GM12878 (cell line): ENCODE results near the gene HS1BP3. TPM values are rescaled to one million over a fixed set of nuclear protein-coding genes. Genes with fewer than 3 reads are reported as not detected.

Experiments used
- ATAC-seq: fragments of 200-7000 bp; cut with Tn5 transposase; 3 replicates; pipeline ENCODE4 v1.9.1; 2020; ENCODE audit warnings: mild to moderate bottlenecking, moderate library complexity
- BruUV-seq: library from RNA; stranded (reverse); fragments of 400-500 nt; replicated peaks from 2 replicates; lab custom pipeline; 2021; lab: Mats Ljungman, UMichigan
- CTCF ChIA-PET: fragments of 300-600 bp; sonication (Branson Sonifier 250); formaldehyde crosslinking; extraction: SDS; loops from one replicate; lab custom pipeline; 2021; ENCODE audit warnings: inconsistent platforms; lab: Yijun Ruan, JAX
- POLR2A ChIA-PET: fragments of 350-600 bp; formaldehyde crosslinking; extraction: SDS; loops from one replicate; lab custom pipeline; 2021; ENCODE audit warnings: inconsistent platforms; lab: Charles Lee
- RAD21 ChIA-PET: fragments of 300-600 bp; sonication (Branson Sonifier 250); formaldehyde crosslinking; loops from one replicate; lab custom pipeline; 2023; ENCODE audit warnings: antibody characterized with exemption; ENCODE audit not compliant: unreplicated experiment; lab: Charles Lee
- SMC1A ChIA-PET: fragments of 300-600 bp; sonication (Branson Sonifier 250); formaldehyde crosslinking; loops from one replicate; lab custom pipeline; 2023; ENCODE audit not compliant: unreplicated experiment, uncharacterized antibody; lab: Charles Lee
- DNase-seq: peaks from one replicate; pipeline ENCODE4 v3.0.0-alpha.2; 2011; ENCODE audit warnings: low read depth, low spot score
- FAIRE-seq: peaks from 3 replicates; lab custom pipeline; 2011; peaks lifted over from hg19 to GRCh38; lab: Jason Lieb, UNC
- H2AFZ ChIP-seq: 2 replicates; pipeline ENCODE4 v1.6.0; 2011; ENCODE audit warnings: low read depth, low read length, control low read depth; ENCODE audit not compliant: control insufficient read depth
- H3K27ac ChIP-seq: 2 replicates; pipeline ENCODE4 v1.5.1; 2011; ENCODE audit warnings: control low read depth; ENCODE audit not compliant: control insufficient read depth, insufficient read depth
- H3K27me3 ChIP-seq, 2 experiments: replicated peaks in 1 of 2; 2 replicates each; pipeline versions ENCODE4 v1.6.0 to v1.6.1; 2011; ENCODE audit warnings: low read length in 1 of 2; ENCODE audit not compliant: control insufficient read depth in 2 of 2, insufficient read depth in 2 of 2
- H3K36me3 ChIP-seq, 2 experiments: 2 replicates each; pipeline ENCODE4 v1.5.1; 2011; ENCODE audit warnings: low read length in 1 of 2; ENCODE audit not compliant: control insufficient read depth in 2 of 2, insufficient read depth in 2 of 2
- H3K4me1 ChIP-seq: 2 replicates; pipeline ENCODE4 v1.6.1; 2011; ENCODE audit warnings: mild to moderate bottlenecking, low read length, moderate library complexity, mixed read lengths; ENCODE audit not compliant: control insufficient read depth, insufficient read depth
- H3K4me2 ChIP-seq: 2 replicates; pipeline ENCODE4 v1.6.0; 2011; ENCODE audit warnings: control low read depth; ENCODE audit not compliant: control insufficient read depth, insufficient read depth
- H3K4me3 ChIP-seq: fragments of 200-600 bp; sonication (generic); 2 replicates; pipeline ENCODE4 v1.5.1; 2016
- H3K79me2 ChIP-seq: 2 replicates; pipeline ENCODE4 v1.6.0; 2011; ENCODE audit warnings: low read length; ENCODE audit not compliant: control insufficient read depth, insufficient read depth
- H3K9ac ChIP-seq: 2 replicates; pipeline ENCODE4 v1.8.0; 2011; ENCODE audit warnings: low read length, control low read depth, mixed read lengths; ENCODE audit not compliant: control insufficient read depth, insufficient read depth
- H3K9me3 ChIP-seq: replicated peaks from 3 replicates; pipeline ENCODE4 v1.5.1; 2011; ENCODE audit warnings: mild to moderate bottlenecking, low read length; ENCODE audit not compliant: control insufficient read depth, insufficient read depth
- H4K20me1 ChIP-seq: 2 replicates; pipeline ENCODE4 v1.6.0; 2011; ENCODE audit not compliant: control insufficient read depth, insufficient read depth
- CREM ChIP-seq: IDR thresholded peaks from 2 replicates; pipeline ENCODE4 v1.6.1; 2014; ENCODE audit warnings: antibody characterized with exemption, low read depth
- E2F4 ChIP-seq: IDR thresholded peaks from 2 replicates; pipeline ENCODE4 v1.6.1; 2012; ENCODE audit warnings: low read depth, low read length, improper control_type of control experiment
- EP300 ChIP-seq, 2 experiments: fragments of 150-350 bp in 1 of 2; IDR thresholded peaks; 2 replicates each; pipeline ENCODE4 v1.6.1; 2011 to 2012; ENCODE audit warnings: low read depth in 2 of 2, low read length in 2 of 2, borderline replicate concordance in 1 of 2, improper control_type of control experiment in 1 of 2, inconsistent platforms in 1 of 2; ENCODE audit not compliant: control insufficient read depth in 1 of 2
- FOS ChIP-seq: IDR thresholded peaks from 3 replicates; pipeline ENCODE4 v1.6.1; 2011; ENCODE audit warnings: borderline replicate concordance; ENCODE audit not compliant: insufficient read length; ENCODE audit errors: extremely low read depth
- IKZF2 ChIP-seq, 2 experiments: fragments of 450-650 bp; IDR thresholded peaks; 2 replicates each; pipeline ENCODE4 v1.6.1; 2017; ENCODE audit warnings: mild to moderate bottlenecking in 2 of 2, moderate library complexity in 2 of 2
- PRDM15 ChIP-seq: fragments of 450-650 bp; formaldehyde crosslinking; IDR thresholded peaks from 2 replicates; pipeline ENCODE4 v1.4.0; 2020; ENCODE audit warnings: mild to moderate bottlenecking, moderate library complexity
- RELA ChIP-seq: fragments of 450-650 bp; IDR thresholded peaks from 2 replicates; pipeline ENCODE4 v1.8.0; 2014; ENCODE audit warnings: borderline replicate concordance; ENCODE audit not compliant: partially characterized antibody
- STAT3 ChIP-seq: IDR thresholded peaks from 2 replicates; pipeline ENCODE4 v1.6.1; 2011; ENCODE audit warnings: low read depth, low read length, improper control_type of control experiment
- ZNF687 ChIP-seq: fragments of 450-650 bp; IDR thresholded peaks from 2 replicates; pipeline ENCODE4 v1.6.1; 2017; ENCODE audit warnings: mild to moderate bottlenecking, moderate library complexity
- ZZZ3 ChIP-seq: IDR thresholded peaks from 2 replicates; pipeline ENCODE4 v1.6.1; 2011; ENCODE audit warnings: low read depth; ENCODE audit not compliant: control insufficient read depth, insufficient read length
- WGBS: methylation state at CpG from one replicate; pipeline ENCODE4 v1.1.6; 2016; ENCODE audit warnings: low lambda C conversion rate; ENCODE audit not compliant: insufficient replicate concordance, insufficient coverage; ENCODE audit errors: missing lambda C conversion rate; 5-methylcytosine and 5-hydroxymethylcytosine counted together
- in situ Hi-C: fragments of 300-500 bp; cut with MboI; formaldehyde crosslinking; loops from 9 replicates; pipeline ENCODE4 v1.14.3; 2018; ENCODE audit warnings: mixed read lengths
- intact Hi-C: fragments of 100-400 bp; cut with micrococcal nuclease; formaldehyde crosslinking; loops from one replicate; pipeline ENCODE4 v1.14.2; 2022; ENCODE audit not compliant: unreplicated experiment
- polyA plus RNA-seq, 11 experiments: library from polyadenylated mRNA; depleted of rRNA in 4 of 11; unstranded in 6 of 11; stranded (reverse) in 5 of 11; fragments of >200 nt; fragmentation: Nextera tagmentation in 4 of 11; fragmentation: Illumina TruSeq in 1 of 11; extraction: Ambion mirVana in 4 of 11; extraction: Trizol in 1 of 11; gene quantifications; 1 replicate in 1 of 11; 2 replicates in 10 of 11; pipeline versions ENCODE4 v1.2.1 to v1.2.3, GENCODE V29; 2011 to 2016; ENCODE audit warnings: inconsistent platforms in 2 of 11, missing spikeins in 2 of 11, low read depth in 1 of 11
- total RNA-seq, 4 experiments: library from RNA; depleted of rRNA in 3 of 4; stranded (reverse); fragments of >200 nt in 3 of 4; fragmentation: Illumina TruSeq in 1 of 4; extraction: Trizol in 1 of 4; gene quantifications; 2 replicates each; pipeline versions ENCODE4 v1.2.1 to v1.2.3, GENCODE V29; 2013 to 2021

HS1BP3 gene
- total and polyA plus RNA-seq, 10 of the 15 experiments (the other 5 are each of a cell fraction or from before 2014, with no cell fraction given) = 0.47 to 7.2 (median 4.6) TPM

- H3K4me2 ChIP-seq = no peak overlapping the region
- RAD21 ChIA-PET = interaction anchor here (1.2 to 1.3 kb wide), 2 partner anchors 84 to 163 kb away, joined by 4 read pairs; partner anchors contain the start of gene RHOB
- POLR2A ChIA-PET = no interaction called here
- no peak overlapping the region for H2AFZ ChIP-seq
- in situ Hi-C loops = no loop called here
- BruUV-seq = no TSS peak
- DNase-seq (no peak), FAIRE-seq (no peak), ATAC-seq (no peak)
- no peak for TF ChIP-seq PRDM15 (CRISPR knock-in tag)
- TF ChIP-seq E2F4 = no peak
- TF ChIP-seq EP300 (IDR thresholded peaks at IDR 0.05; ENCODE audit: borderline replicate concordance in 1 of 2, control insufficient read depth in 1 of 2, low read depth in 2 of 2, low read length in 2 of 2) = no peak
- TF ChIP-seq IKZF2 (IDR thresholded peaks at IDR 0.05) = no peak
- TF ChIP-seq FOS = no peak
- TF ChIP-seq ZZZ3 = no peak
- no peak for TF ChIP-seq STAT3
- no peak for TF ChIP-seq RELA
- TF ChIP-seq CREM = no peak
- no peak for TF ChIP-seq ZNF687
- SMC1A ChIA-PET = interaction anchor here (1.0 to 1.1 kb wide), 2 partner anchors 9 to 28 kb away, joined by 3 read pairs; no protein-coding TSS in a partner anchor
- no peak overlapping the region for H3K9ac ChIP-seq
- intact Hi-C loops = no loop called here
- H3K4me3 ChIP-seq = no peak overlapping the region
- H3K79me2 ChIP-seq = no peaks in the 10 kb centered on the region
- no peaks in the 10 kb centered on the region for H4K20me1 ChIP-seq
- 50% methylated on average over 7 of the region's 7 CpGs for WGBS
- CTCF ChIA-PET = no interaction called here
- H3K9me3 ChIP-seq = peaks cover 3% of the 10 kb centered on the region
- no peaks in the 10 kb centered on the region for H3K36me3 ChIP-seq
- no peaks in the 10 kb centered on the region for H3K27me3 ChIP-seq
- H3K4me1 ChIP-seq = no peaks in the 10 kb centered on the region
- H3K27ac ChIP-seq = no peak overlapping the region
Observed at GRCh38 chr2:20609349-20609994, 41.4 kb downstream of the HS1BP3 start.
